Neuronal stem cell (in vitro differentiated cells): Measurements from ENCODE around the gene HSD11B2.

ENCODE experiments used
- DNase-seq: peaks from one replicate; pipeline ENCODE4 v3.0.0-alpha.2; 2013; ENCODE audit warnings: low spot score
- H2AFZ ChIP-seq: one replicate; pipeline ENCODE4 v1.6.1; 2013; ENCODE audit warnings: mild to moderate bottlenecking, low read length, inconsistent platforms
- H2AK5ac ChIP-seq: 2 replicates; pipeline ENCODE4 v1.6.1; 2013; ENCODE audit warnings: low read depth, mild to moderate bottlenecking, inconsistent platforms, low read length, moderate library complexity, mixed read lengths
- H2BK120ac ChIP-seq: 2 replicates; pipeline ENCODE4 v1.6.1; 2013; ENCODE audit warnings: low read depth, mild to moderate bottlenecking, inconsistent platforms, low read length, moderate library complexity, mixed read lengths
- H2BK12ac ChIP-seq: one replicate; pipeline ENCODE4 v1.6.1; 2013; ENCODE audit warnings: low read length, inconsistent platforms
- H2BK15ac ChIP-seq: 2 replicates; pipeline ENCODE4 v1.6.1; 2013; ENCODE audit warnings: mild to moderate bottlenecking, low read length, inconsistent platforms, mixed read lengths
- H2BK5ac ChIP-seq: one replicate; pipeline ENCODE4 v1.6.1; 2013; ENCODE audit warnings: inconsistent platforms, mild to moderate bottlenecking, low read length, moderate library complexity
- H3K14ac ChIP-seq: one replicate; pipeline ENCODE4 v1.6.1; 2013; ENCODE audit warnings: low read length, inconsistent platforms
- H3K18ac ChIP-seq: 2 replicates; pipeline ENCODE4 v1.6.1; 2013; ENCODE audit warnings: low read length, inconsistent platforms
- H3K23ac ChIP-seq: 2 replicates; pipeline ENCODE4 v1.6.1; 2013; ENCODE audit warnings: low read depth, mild to moderate bottlenecking, mixed read lengths, low read length, inconsistent platforms; ENCODE audit not compliant: poor library complexity
- H3K27ac ChIP-seq: replicated peaks from 3 replicates; pipeline ENCODE4 v1.5.1; 2013; ENCODE audit warnings: low read length, inconsistent platforms
- H3K27me3 ChIP-seq, 3 experiments: 2 replicates each; pipeline ENCODE4 v1.6.1; 2013; ENCODE audit warnings: low read length in 3 of 3, mild to moderate bottlenecking in 2 of 3, inconsistent platforms in 1 of 3, low read depth in 1 of 3, mixed read lengths in 1 of 3, moderate library complexity in 1 of 3; ENCODE audit not compliant: control insufficient read depth in 3 of 3, insufficient read depth in 3 of 3
- H3K36me3 ChIP-seq, 2 donors: replicated peaks in 1 of 2; 2 replicates each; pipeline ENCODE4 v1.6.1; 2013; ENCODE audit warnings: low read length in 2 of 2; ENCODE audit not compliant: control insufficient read depth in 2 of 2, insufficient read depth in 2 of 2
- H3K4ac ChIP-seq: 2 replicates; pipeline ENCODE4 v1.6.1; 2013; ENCODE audit warnings: inconsistent platforms, mild to moderate bottlenecking, low read length, moderate library complexity
- H3K4me1 ChIP-seq, 2 donors: 1 replicate in 1 of 2; 2 replicates in 1 of 2; pipeline ENCODE4 v1.6.1; 2013; ENCODE audit warnings: low read length in 2 of 2, low read depth in 1 of 2; ENCODE audit not compliant: control insufficient read depth in 2 of 2, insufficient read depth in 1 of 2
- H3K4me2 ChIP-seq: one replicate; pipeline ENCODE4 v1.6.1; 2013; ENCODE audit warnings: mild to moderate bottlenecking, low read length, inconsistent platforms; ENCODE audit not compliant: insufficient read depth, poor library complexity, severe bottlenecking
- H3K4me3 ChIP-seq, 2 donors: 2 replicates each; pipeline ENCODE4 v1.5.1; 2013; ENCODE audit warnings: low read length in 2 of 2, mild to moderate bottlenecking in 2 of 2, inconsistent platforms in 1 of 2, moderate library complexity in 1 of 2
- H3K79me1 ChIP-seq: one replicate; pipeline ENCODE4 v1.6.1; 2013; ENCODE audit warnings: low read depth, mild to moderate bottlenecking, inconsistent platforms, low read length, moderate library complexity
- H3K9ac ChIP-seq: one replicate; pipeline ENCODE4 v1.6.1; 2013; ENCODE audit warnings: mild to moderate bottlenecking, low read depth, low read length, inconsistent platforms; ENCODE audit not compliant: poor library complexity
- H3K9me3 ChIP-seq, 2 donors: replicated peaks in 1 of 2; 2 replicates each; pipeline versions ENCODE3 to v1.6.1; 2013; ENCODE audit warnings: low read length in 2 of 2, mild to moderate bottlenecking in 2 of 2, inconsistent platforms in 1 of 2, low read depth in 1 of 2, mixed read lengths in 1 of 2, moderate library complexity in 1 of 2; ENCODE audit not compliant: control insufficient read depth in 2 of 2, insufficient read depth in 1 of 2
- H4K8ac ChIP-seq: one replicate; pipeline ENCODE4 v1.6.1; 2013; ENCODE audit warnings: low read depth, mild to moderate bottlenecking, inconsistent platforms, low read length, moderate library complexity
- H4K91ac ChIP-seq: one replicate; pipeline ENCODE4 v1.6.1; 2013; ENCODE audit warnings: low read length, low read depth, mild to moderate bottlenecking, inconsistent platforms; ENCODE audit not compliant: poor library complexity
- WGBS, 2 donors: extraction: QIAGEN DNeasy Blood & Tissue Kit; methylation state at CpG; one replicate each; pipeline ENCODE4 v1.1.7; 2013; ENCODE audit warnings: missing lambda C conversion rate in 2 of 2, mixed read lengths in 1 of 2; ENCODE audit not compliant: insufficient read length in 2 of 2, insufficient replicate concordance in 1 of 2; ENCODE audit errors: extremely low coverage in 2 of 2; 5-methylcytosine and 5-hydroxymethylcytosine counted together

HSD11B2 gene

DNA sequence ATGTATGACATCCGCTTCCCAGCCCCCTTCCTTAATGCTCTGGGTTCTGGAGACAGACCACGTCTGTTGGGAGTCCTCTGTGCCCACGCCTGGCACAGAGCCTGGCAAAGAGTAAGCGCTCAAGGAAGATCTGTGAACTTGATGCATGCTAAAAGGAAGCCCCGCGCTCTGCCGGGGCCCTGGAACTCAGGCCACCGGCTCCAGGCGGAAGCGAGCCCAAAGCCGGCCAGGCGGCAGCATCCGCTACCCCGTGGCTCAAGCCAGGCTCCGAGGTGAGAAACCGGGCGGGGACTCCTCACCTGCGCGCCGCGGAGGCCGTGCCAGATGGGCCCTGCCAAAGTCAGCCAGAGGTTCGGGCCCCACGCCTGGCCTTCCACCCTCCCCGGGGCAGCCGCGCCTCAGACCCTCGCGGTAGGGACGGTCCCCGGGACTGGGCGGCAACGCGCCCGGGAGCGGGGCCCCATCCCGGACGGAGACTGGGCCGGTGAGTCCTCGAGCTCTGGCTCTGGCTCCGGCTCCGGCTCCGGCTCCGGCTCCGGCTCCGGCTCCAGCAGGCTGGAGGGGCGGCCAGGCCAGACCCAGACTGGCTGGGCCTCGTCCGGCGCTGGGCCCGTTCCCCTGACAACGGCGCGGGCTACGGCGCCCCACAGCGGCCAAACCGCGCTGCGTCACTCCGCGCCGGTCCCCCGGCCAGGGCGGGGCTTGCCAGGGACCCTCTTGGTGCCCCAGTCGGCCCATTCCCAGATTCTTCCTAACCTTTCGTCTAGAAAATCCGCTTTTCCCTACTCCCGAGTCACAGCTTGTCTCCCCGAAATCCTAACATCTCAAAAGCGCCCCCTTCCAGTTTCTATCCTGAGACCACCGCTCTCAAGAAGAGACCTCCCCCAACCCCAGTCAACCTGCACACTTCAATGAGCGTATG, 14.8 kb upstream of the HSD11B2 start, which contains the start of gene ZDHHC1:
Gene ZDHHC1 (minus strand): TSS at position 606 of the 922 bp plus-strand sequence. CDS start 8,702 bp downstream, outside the sequence.
- Histone ChIP-seq H2BK15ac (peak within 1 kb of the TSS; percentile 55), H3K36me3 (no peaks in the 10 kb centered on the region), H4K91ac (no peak within 1 kb of the TSS), H3K4me1 (peaks cover 0 to 8% of the 10 kb centered on the region in 2 donors), H3K4me3 (peak within 1 kb of the TSS; percentile 63 to 93), H3K9ac (peak within 1 kb of the TSS; percentile 95), H2BK120ac (peak within 1 kb of the TSS; percentile 47), H3K27me3 (no peaks in the 10 kb centered on the region), H3K4me2 (peak within 1 kb of the TSS; percentile 87), H3K79me1 (no peaks in the 10 kb centered on the region), H2AFZ (peak within 1 kb of the TSS; percentile 94), H3K23ac (peak within 1 kb of the TSS; percentile 56), H3K9me3 (no peaks in the 10 kb centered on the region), H2BK12ac (no peak within 1 kb of the TSS), H3K18ac (peak within 1 kb of the TSS; percentile 94), H2AK5ac (peak within 1 kb of the TSS; percentile 23), H2BK5ac (no peak within 1 kb of the TSS), H3K27ac (no peak within 1 kb of the TSS), H4K8ac (no peak within 1 kb of the TSS), H3K14ac (peak within 1 kb of the TSS; percentile 43), H3K4ac (no peak within 1 kb of the TSS)
- WGBS, 2 donors, result no CpG with 5 or more reads among the region's 73 CpGs
- peak; percentile 69 for DNase-seq

DNA sequence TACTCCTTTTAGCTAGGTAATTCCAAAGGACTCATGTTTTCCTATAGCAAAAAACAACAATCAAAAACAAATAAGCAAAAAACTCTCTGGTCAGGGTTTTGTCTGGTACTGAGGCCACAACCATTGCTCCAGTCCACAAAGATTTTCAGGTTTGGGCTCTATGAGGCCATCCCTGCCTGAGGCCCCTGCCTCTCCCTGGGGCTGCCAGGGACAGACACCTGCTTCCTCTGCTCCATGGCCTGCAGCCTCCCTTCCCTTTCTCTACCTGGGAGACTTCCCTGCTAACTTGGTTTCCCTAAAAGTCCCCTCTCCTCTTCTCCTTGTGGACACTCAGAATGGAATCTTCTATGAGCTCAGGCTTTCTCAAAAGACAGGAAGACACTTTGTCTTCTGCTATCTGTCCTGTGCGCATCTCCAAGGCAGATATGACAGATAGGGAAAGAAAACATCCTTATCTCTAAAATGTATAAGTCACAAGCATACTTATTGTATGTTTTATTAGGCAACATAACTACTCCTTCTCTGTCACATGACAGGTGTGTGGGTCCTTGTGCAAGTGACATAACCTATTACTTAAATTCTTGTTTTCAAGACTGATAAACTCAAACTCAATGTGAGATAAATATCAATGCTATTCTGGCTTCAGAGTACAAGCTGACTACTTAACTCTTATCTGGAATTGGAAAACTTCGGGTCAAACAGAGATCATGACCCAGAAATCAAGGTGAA, 13.4 kb upstream of the HSD11B2 start:
- no peak overlapping the region for H2BK5ac ChIP-seq
- H2AK5ac ChIP-seq, result no peak overlapping the region
- H3K23ac ChIP-seq, result no peak overlapping the region
- no peak overlapping the region for H3K9ac ChIP-seq
- H2AFZ ChIP-seq, result no peak overlapping the region
- no peak overlapping the region for H3K18ac ChIP-seq
- H2BK120ac ChIP-seq, result no peak overlapping the region
- no peak overlapping the region for H3K14ac ChIP-seq
- no peak overlapping the region for H3K27ac ChIP-seq
- no peak overlapping the region for H2BK12ac ChIP-seq
- H4K8ac ChIP-seq, result no peak overlapping the region
- no peaks in the 10 kb centered on the region for H3K27me3 ChIP-seq
- no CpG with 5 or more reads among the region's 2 CpGs for WGBS, 2 donors
- H3K79me1 ChIP-seq, result no peaks in the 10 kb centered on the region
- no peaks in the 10 kb centered on the region for H3K36me3 ChIP-seq
- no peak overlapping the region for H3K4ac ChIP-seq
- H2BK15ac ChIP-seq, result no peak overlapping the region
- no peak overlapping the region for H3K4me3 ChIP-seq
- no peaks in the 10 kb centered on the region for H3K9me3 ChIP-seq
- H3K4me2 ChIP-seq, result no peak overlapping the region
- H3K4me1 ChIP-seq, result peaks cover 0 to 8% of the 10 kb centered on the region in 2 donors
- H4K91ac ChIP-seq, result no peak overlapping the region
- DNase-seq, result no peak

DNA sequence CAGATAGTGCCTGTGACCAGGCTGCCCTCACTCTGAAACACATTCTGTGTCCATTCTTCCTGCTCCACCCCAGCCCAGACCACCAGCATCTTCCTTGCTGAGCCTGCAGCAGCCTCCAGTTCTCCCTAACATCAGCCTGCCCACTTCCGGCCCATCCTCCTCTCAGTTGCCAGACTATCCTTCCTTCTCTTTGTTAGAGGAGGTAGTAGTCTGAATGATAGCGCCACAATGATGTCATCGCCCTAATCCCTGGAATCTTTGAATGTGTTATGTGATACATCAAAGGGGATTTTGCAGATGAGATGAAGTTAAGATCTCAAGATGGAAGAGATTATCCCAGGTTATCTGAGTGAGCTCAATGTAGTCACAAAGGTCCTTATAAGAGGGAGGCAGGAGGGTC, 11.4 kb upstream of the HSD11B2 start:
- no peak for DNase-seq
- H3K18ac ChIP-seq, result no peak overlapping the region
- peak overlapping the region; percentile 71 for H2AK5ac ChIP-seq
- H3K79me1 ChIP-seq, result no peaks in the 10 kb centered on the region
- peak overlapping the region; percentile 46 for H3K23ac ChIP-seq
- no peak overlapping the region for H3K4ac ChIP-seq
- no CpG with 5 or more reads among the region's 3 CpGs for WGBS, 2 donors
- no peak overlapping the region for H4K91ac ChIP-seq
- H2BK5ac ChIP-seq, result no peak overlapping the region
- no peak overlapping the region for H2AFZ ChIP-seq
- no peak overlapping the region for H3K14ac ChIP-seq
- no peaks in the 10 kb centered on the region for H3K9me3 ChIP-seq
- no peak overlapping the region for H3K4me2 ChIP-seq
- H2BK12ac ChIP-seq, result no peak overlapping the region
- H3K4me1 ChIP-seq, result peaks cover 10 to 16% of the 10 kb centered on the region in 2 donors
- H3K27me3 ChIP-seq, result no peaks in the 10 kb centered on the region
- H2BK120ac ChIP-seq, result no peak overlapping the region
- peak overlapping the region; percentile 50 for H3K9ac ChIP-seq
- no peak overlapping the region for H2BK15ac ChIP-seq
- H4K8ac ChIP-seq, result no peak overlapping the region
- H3K36me3 ChIP-seq, result no peaks in the 10 kb centered on the region
- no peak overlapping the region for H3K4me3 ChIP-seq
- H3K27ac ChIP-seq, result no peak overlapping the region

DNA sequence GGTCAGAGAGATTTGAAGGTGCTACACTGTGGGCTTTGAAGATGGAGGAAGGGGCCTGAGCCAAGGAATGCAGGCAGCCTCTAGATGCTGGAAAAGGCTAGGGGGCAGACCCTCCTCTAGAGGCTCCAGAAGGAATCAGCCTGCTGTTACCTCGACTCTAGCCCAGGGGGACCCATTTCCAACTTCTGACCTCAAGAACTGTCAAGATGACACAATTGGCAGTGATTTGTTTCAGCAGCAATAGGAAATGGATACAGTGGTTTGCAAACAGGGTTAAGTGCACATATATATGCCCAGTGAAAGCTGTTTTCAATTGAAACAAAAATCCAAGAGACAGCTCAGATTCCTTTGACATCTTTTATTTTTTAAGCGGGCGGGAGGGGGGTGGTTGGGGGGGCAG, 11.0 kb upstream of the HSD11B2 start:
- Histone ChIP-seq H2BK15ac (no peak overlapping the region), H3K27ac (no peak overlapping the region), H3K9me3 (no peaks in the 10 kb centered on the region), H2AK5ac (no peak overlapping the region), H2BK12ac (no peak overlapping the region), H3K23ac (no peak overlapping the region), H3K9ac (no peak overlapping the region), H2BK5ac (no peak overlapping the region), H3K4me3 (no peak overlapping the region), H2BK120ac (no peak overlapping the region), H3K4ac (no peak overlapping the region), H3K27me3 (no peaks in the 10 kb centered on the region), H3K4me2 (no peak overlapping the region), H3K79me1 (no peaks in the 10 kb centered on the region), H2AFZ (no peak overlapping the region), H3K18ac (no peak overlapping the region), H3K14ac (no peak overlapping the region), H4K8ac (no peak overlapping the region), H3K36me3 (no peaks in the 10 kb centered on the region), H4K91ac (no peak overlapping the region), H3K4me1 (peaks cover 15 to 20% of the 10 kb centered on the region in 2 donors)
- DNase-seq, result no peak
- WGBS, 2 donors, result no CpG with 5 or more reads among the region's 3 CpGs
